IPS-11a (cell line): ENCODE results near the gene RPS6KA2.
"Not testable (repeated sequence)": the region's sequence is repeated elsewhere in the genome, so short reads cannot be mapped to it uniquely, and the experiment has no call there.

Experiments
- H3K4me3 ChIP-seq: one replicate; pipeline ENCODE4 v1.5.1; 2013; ENCODE audit warnings: low read depth, low read length, control low read depth

RPS6KA2 gene

DNA sequence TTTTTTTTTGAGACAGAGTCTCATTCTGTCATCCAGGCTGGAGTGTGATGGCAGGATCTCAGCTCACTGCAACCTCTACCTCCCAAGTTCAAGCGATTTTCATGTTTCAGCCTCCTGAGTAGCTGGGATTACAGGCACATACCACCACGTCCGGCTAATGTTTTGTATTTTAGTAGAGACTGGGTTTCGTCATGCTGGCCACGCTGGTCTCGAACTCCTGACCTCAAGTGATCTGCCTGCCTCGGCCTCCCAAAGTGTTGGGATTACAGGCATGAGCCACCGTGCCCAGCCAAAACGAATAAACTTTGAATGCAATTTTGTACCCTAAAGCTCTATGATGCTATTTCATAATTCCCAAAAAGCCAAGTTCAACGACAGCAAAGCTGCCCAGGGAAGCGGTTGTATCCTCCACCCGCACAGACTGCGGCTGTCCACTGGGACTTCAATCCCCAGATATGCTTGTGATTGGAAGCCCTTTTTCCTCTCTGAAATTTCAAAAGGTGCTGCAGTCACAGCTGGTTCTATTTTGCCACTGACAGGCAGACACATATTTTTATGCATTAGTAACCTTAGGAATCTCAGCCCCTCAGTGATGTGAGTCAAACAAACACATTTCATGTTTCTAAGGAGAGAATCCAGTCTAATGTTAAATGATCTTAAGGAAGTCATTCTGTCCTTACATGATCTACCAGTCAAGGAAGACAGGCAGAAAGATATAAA is 31.8 kb downstream of the RPS6KA2 start:
- H3K4me3 ChIP-seq = no peak overlapping the region

DNA sequence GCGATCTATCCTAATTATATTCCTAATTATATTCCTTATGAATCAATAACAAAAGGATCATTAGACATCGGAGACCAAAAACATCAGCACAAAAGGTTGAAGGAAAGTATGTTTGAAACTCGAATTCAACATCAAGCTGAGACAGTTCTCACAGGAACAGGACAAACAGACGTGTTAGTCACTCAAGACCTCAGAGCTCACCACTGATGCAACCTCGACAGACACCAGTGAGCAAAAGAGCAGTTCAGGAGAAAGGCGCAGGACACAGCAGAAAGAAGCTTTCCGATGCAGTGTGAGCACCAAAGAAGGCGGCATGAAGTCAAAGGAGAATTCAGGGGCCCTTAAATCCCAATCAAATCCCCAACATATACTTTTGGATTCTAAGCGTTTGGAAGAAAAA is 34.2 kb downstream of the RPS6KA2 start:
- H3K4me3 ChIP-seq = no peak overlapping the region

DNA sequence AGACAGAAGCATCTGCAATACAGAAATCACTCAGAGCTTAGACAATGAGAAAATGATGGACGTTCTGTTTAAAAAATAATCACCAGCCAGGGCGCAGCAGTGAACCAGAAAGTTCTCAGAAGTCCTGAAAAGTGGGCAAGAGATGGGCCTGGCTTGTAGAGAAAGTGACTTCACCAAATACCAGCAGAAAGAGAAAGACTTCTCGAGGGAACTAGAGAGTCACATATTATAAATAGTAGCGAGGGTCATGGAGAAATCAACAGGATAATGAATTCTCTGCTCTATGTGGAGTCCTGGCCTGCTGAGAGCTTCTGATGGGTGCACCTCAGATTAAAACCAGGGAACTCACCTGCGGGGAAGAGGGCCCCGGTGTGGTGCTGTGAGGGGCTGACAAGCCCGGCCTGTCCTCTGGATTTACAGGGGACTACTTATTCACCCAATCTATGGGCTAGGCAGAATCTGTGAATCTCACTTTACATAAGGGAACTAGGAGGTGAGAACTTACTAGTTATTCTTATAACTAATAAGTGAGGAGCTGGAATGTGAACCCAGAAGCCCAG is 35.0 kb downstream of the RPS6KA2 start:
- H3K4me3 ChIP-seq = no peak overlapping the region

DNA sequence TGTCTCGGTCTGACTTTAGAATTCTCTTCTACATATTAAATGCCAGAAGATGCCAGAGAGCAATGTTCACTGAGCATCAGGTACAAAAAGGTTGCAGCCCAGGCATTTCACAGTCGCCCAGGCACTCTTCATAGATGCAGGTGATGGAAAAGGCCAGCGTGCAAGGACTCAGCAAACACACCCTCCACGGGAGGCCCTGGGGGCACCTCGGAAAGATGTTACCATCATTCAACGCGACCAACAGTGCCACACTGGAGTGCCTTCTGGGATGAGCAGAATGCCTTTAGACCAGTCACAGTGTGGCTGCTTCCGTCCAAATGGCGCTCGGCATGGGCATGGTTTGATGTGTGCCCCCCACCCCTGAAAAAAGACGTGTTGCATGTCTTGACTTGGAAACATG is 36.0 kb downstream of the RPS6KA2 start:
- H3K4me3 ChIP-seq = no peak overlapping the region

DNA sequence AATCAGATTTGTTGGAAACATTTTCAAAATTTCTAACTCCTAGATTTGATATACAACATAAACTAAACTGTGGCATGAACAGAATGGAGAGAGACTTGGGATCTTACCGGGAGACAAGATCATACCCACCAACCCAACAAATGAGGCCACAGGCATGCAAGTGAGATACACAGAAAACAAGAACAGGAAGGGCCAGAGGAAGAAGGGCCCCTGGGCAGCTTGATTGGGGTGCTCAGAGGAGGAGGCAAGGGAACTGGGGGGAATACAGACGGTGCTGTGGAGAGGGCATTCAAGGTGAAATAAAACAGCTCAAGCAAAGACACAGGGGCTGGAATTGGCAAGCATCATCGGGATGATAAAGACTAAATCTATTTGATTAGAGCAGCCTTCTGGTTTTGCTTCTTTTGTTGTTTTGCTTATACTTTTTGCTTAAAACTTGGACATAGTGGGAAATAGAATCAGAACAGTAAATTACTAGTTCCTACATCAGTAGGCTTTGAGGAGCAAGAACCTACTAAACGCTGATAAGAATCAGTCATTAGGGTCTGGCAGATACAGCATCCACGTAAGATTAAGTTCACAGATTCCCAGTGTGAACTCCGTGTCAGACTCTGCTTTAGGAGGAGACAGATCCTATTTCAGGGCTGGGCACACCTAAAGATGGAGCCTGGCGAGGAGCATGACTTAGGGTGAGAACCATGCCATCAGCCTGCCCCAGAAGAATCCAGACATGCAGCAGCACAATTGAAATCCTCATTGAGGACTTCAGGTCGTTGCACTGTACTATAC is 37.1 kb downstream of the RPS6KA2 start:
- H3K4me3 ChIP-seq = no peak overlapping the region

GRCh38 chr6:166589337-166589731 is 37.7 kb downstream of the RPS6KA2 start:
- no peak overlapping the region for H3K4me3 ChIP-seq

GRCh38 chr6:166588691-166589336 is 38.2 kb downstream of the RPS6KA2 start:
- no peak overlapping the region for H3K4me3 ChIP-seq

DNA sequence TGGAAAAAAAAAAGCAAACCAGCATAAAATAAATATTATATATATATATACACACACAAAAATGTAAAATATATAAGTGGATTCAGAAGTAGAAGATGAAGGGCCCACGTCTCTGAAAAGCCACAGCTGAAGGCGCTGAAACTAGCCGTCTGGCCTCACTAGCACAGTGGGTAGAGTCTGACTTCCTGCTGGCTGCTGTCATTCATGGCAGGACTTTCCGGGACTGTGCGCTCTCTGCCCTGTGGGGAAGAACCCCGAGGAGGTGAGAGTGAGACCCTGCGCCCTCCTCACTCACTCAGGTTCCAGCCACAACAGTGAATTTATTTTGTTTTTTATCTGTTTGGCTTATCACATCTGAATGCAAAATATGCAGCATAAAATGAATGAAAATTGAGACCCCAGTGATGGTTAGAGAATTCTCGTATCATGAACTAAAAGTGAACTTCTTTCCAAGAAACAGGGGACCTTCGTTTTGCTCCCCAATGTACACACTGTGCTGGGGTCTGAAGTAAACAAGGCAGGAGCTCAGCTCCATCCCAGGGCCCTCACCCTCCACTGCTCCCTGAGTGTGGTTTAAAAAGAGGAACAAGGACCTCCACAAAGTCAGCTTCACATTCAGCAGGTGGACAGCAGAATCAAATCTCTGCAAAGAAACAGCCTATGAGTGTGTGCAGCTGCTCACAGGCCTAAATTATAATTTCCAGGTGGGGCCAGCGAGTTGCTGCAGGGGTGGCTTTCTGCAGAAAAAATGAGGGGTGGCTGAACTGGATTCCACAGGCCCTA is 39.2 kb downstream of the RPS6KA2 start:
- H3K4me3 ChIP-seq = no peak overlapping the region

DNA sequence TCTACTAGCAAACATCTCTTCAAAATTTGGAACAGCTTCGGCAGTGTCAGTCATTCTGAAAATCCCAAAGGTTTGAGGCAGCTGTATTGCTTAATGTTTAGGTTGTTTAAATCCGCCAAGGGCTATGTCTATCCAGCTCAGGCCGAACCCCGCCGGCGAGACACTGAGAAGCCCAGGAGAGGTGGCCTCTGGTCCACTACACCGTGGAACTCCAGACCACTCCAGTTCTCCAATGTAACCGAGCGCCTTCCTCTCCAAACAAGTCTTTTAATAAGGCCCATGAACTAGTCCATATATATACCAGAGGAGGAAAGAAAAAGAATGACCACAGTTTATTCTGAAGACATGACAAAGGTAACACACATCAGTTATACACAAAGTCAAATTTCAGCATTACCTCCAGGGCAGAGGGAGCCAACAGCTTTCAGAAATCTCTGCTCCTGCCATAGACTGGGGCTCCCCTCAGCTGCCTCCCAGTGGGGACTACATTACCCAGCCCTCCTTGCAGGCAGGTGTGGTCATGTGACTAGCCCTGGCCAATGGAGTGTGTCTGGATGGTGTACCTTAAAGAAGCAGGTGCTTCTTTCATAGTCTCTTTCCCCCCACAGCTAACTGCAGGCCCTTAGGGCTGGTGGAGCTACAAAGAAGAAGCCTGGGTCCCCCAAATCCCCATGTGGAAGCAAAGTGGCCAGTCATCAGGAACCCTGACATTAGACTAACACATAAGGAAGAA is 40.5 kb downstream of the RPS6KA2 start, which contains the start of gene RAMACL:
RAMACL (minus strand) TSS at position 255 of the 733 bp plus-strand sequence; CDS start at position 54, 201 bp downstream.
- H3K4me3 ChIP-seq = no peak within 1 kb of the TSS

DNA sequence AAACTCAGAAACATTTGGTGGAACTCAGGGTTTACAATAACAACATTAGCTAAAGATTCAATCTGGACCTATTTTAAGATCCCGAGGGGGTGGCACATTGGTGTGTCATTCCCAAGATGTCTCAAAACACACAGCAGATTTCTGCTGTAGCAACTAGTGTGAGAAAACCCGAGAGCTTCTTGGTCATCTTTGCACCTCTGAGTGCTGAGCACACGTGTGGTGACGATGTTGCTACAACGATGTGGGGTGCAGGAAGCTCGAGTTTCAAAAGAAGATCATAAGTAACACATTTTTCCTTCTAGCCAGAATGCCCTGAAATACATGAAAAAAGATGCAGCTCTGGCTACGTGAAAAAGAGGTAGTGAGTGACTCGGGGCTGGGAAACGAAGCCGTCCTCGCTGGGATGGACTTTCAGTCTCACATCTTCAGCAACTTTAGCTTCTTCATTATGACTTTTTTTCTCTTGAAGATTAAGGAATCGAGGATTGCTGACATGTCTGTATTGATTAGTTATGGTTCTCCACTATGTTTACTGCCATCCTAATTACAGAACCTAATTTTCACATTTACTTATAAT is 42.1 kb downstream of the RPS6KA2 start:
- no peak overlapping the region for H3K4me3 ChIP-seq

DNA sequence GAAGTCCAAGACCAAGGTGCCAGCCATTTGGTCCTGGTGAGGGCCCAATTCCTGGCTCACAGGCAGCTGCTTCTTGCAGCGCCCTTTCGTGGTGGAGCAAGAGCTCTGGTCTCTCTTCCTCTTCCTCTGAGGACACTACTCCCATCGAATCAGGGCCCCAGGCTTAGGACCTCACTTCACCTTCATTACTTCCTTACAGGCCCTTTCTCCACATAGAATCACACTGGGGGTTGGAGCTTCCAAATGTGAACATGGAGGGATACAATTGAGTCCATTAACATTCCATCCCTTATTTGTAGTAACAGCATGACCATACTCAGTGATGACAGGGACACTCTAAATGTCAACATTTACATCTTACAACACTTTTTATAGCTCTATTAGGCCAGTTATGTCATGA is 42.9 kb downstream of the RPS6KA2 start:
- H3K4me3 ChIP-seq = no peak overlapping the region

DNA sequence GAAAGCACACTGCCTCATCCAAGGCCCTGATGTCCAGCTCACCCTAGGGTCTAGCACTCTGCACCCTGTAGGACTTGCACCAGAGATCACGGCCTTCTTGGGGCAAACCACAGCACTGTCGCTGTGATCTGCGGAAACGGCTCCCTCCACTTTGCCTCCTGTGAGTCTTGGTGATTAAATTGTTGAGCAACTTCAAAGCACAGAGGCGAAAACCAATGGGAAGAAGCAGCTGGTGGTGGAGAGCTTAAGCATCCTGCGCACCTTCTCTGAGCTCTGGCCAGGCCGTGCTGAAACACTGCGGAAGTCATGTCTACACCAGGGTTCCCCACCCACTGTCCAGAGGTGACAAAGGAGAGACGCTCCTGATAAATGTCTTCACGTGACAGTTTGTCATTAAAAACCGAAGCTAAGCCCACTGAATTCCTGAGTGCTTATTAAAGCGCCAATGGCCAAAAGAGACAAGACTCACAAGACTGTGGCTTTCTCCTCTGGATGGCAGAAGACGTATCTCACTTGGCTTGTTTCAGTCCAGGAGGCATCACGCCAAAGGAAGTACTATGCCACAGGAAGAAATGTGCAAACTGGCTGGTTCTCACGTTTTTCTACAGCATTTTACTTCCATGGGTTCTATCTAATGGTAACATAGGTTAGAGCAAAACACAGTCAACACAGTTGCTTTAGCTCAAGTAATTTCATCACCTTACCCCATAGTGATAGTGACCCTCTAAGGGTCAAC is 43.7 kb downstream of the RPS6KA2 start:
- no peak overlapping the region for H3K4me3 ChIP-seq

DNA sequence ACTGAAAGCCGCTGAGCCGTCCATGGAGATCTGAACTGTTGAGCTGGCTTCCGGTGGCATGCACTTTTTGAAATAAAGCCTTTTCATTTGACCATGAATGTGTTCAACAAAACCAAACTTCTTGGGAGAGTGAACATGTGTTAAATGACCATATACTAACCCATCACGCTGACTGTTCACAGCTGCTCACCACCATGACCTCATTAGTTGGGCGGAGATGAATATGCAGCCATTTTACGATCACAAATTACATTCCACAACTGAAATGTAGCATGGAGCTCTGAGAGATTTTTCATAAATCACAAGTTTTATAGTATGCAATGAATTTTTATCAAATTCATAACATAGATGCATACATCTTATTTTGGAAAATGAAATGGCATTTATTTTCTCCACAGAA is 44.8 kb downstream of the RPS6KA2 start:
- H3K4me3 ChIP-seq = no peak overlapping the region

DNA sequence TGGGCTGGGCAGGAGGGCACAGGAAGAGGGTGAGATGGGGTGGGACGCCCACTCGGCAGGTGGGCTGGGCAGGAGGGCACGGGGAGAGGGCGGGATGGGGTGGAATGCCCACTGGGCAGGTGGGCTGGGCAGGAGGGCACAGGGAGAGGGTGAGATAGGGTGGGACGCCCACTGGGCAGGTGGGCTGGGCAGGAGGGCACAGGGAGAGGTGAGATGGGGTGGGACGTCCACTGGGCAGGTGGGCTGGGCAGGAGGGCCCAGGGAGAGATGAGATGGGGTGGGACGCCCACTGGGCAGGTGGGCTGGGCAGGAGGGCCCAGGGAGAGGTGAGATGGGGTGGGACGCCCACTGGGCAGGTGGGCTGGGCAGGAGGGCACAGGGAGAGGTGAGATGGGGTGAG is 45.2 kb downstream of the RPS6KA2 start:
- not testable (repeated sequence) for H3K4me3 ChIP-seq

GRCh38 chr6:166581091-166581511 is 46.0 kb downstream of the RPS6KA2 start:
- no peak overlapping the region for H3K4me3 ChIP-seq

- H3K4me3 ChIP-seq = no peak overlapping the region
These were observed 46.7 kb downstream of the RPS6KA2 start for GRCh38 chr6:166580076-166581050.

DNA sequence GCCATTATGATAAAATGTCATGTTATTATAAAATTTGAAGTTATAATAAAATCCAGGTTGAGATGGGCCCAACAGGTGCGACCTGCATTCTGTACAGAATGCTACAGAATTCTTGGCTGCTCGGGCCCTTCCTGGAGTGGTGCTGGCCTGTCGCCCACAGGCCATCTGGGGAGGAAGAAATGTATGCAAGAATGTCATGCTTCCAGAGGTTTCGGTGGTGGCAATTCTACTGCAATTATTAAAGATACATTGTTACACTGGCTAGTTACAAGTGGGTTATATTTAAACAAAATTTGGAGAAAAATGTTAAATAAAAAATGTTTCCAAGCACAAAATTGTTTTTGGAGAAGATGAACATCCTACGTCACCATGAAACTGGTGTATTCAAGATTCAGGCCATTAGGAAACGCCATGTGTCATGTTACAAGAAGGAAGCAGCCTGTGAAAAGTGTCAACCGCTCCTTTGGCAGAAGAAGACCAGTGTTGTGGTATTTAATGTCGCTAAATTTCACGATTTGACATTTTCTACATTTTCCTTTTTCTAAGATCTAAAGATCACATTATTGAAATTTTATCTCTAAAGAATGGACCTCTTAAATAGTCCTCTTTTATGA is 47.7 kb downstream of the RPS6KA2 start:
- H3K4me3 ChIP-seq = no peak overlapping the region
